Vagina (tissue), 2 donors: ENCODE results near the gene NRP2.

Experiments used
- CTCF ChIP-seq, 3 experiments: fragments of 450-650 bp in 2 of 3; fragments of 200-600 bp in 1 of 3; sonication (generic) in 1 of 3; IDR thresholded peaks; one replicate each; pipeline ENCODE4 v1.5.1; 2017 to 2019; ENCODE audit warnings: antibody characterized with exemption in 3 of 3, mild to moderate bottlenecking in 2 of 3, moderate library complexity in 2 of 3
- POLR2A ChIP-seq, 2 donors: fragments of 450-650 bp; IDR thresholded peaks; one replicate each; pipeline ENCODE4 v1.6.1; 2017; ENCODE audit warnings: antibody characterized with exemption in 2 of 2, mild to moderate bottlenecking in 2 of 2, moderate library complexity in 2 of 2
- POLR2AphosphoS5 ChIP-seq, 2 donors: sonication (generic); formaldehyde crosslinking; IDR thresholded peaks; one replicate each; pipeline ENCODE4 v1.9.0; 2017; ENCODE audit warnings: antibody characterized with exemption in 2 of 2, mild to moderate bottlenecking in 2 of 2, low read depth in 1 of 2; ENCODE audit not compliant: insufficient read depth in 1 of 2

GRCh38 chr2:205694256-205694655 is 12.0 kb downstream of the NRP2 start:
- TF ChIP-seq CTCF (IDR thresholded peaks at IDR 0.05) (no peak), POLR2A (IDR thresholded peaks at IDR 0.05) (no peak), POLR2AphosphoS5 (IDR thresholded peaks at IDR 0.05; ENCODE audit: insufficient read depth in 1 of 2, low read depth in 1 of 2) (no peak)
